Esophagus squamous epithelium (tissue), 5 donors: ENCODE measurements around the gene SCPEP1. TPM values are rescaled to one million over a fixed set of nuclear protein-coding genes. Genes with fewer than 3 reads are reported as not detected.

Experiments used
- DNase-seq: peaks from one replicate; lab custom pipeline; 2025; lab: John Stamatoyannopoulos, UW
- H3K27ac ChIP-seq, 4 donors: fragments of 200-600 bp; sonication (generic); one replicate each; pipeline ENCODE4 v1.5.1; 2016 to 2019; ENCODE audit warnings: mild to moderate bottlenecking in 1 of 4
- H3K27me3 ChIP-seq, 4 donors: fragments of 200-600 bp; sonication (generic); 1 replicate in 3 of 4; 2 replicates in 1 of 4; pipeline versions ENCODE4 v1.5.1 to v1.6.0; 2017 to 2021; ENCODE audit warnings: antibody characterized with exemption in 1 of 4
- H3K36me3 ChIP-seq, 3 donors: fragments of 200-600 bp; sonication (generic); one replicate each; pipeline ENCODE4 v1.5.1; 2016 to 2019
- H3K4me1 ChIP-seq, 3 donors: fragments of 200-600 bp; sonication (generic); one replicate each; pipeline ENCODE4 v1.5.1; 2017 to 2019
- H3K4me3 ChIP-seq, 4 donors: fragments of 200-600 bp; sonication (generic); 1 replicate in 3 of 4; 2 replicates in 1 of 4; pipeline ENCODE4 v1.5.1; 2016 to 2019; ENCODE audit warnings: mild to moderate bottlenecking in 2 of 4, moderate library complexity in 1 of 4
- H3K9me3 ChIP-seq, 3 donors: fragments of 200-600 bp; sonication (generic); one replicate each; pipeline ENCODE4 v1.5.1; 2016 to 2019
- CTCF ChIP-seq, 6 experiments: fragments of 450-650 bp in 4 of 6; fragments of 200-600 bp in 2 of 6; sonication (generic) in 2 of 6; IDR thresholded peaks; one replicate each; pipeline ENCODE4 v1.5.1; 2016 to 2019; ENCODE audit warnings: antibody characterized with exemption in 6 of 6, mild to moderate bottlenecking in 4 of 6, moderate library complexity in 4 of 6
- POLR2A ChIP-seq, 4 donors: fragments of 450-650 bp; IDR thresholded peaks; one replicate each; pipeline ENCODE4 v1.6.1; 2017; ENCODE audit warnings: antibody characterized with exemption in 4 of 4, mild to moderate bottlenecking in 4 of 4, moderate library complexity in 3 of 4
- WGBS, 2 donors: methylation state at CpG; one replicate each; pipeline ENCODE4 v1.1.5; 2018; 5-methylcytosine and 5-hydroxymethylcytosine counted together
- intact Hi-C: fragments of 100-400 bp; cut with DNase I; formaldehyde crosslinking; loops from one replicate; pipeline ENCODE4 v1.15.0; 2022
- total RNA-seq, 4 donors: library from RNA; depleted of rRNA; stranded (reverse); fragments of >200 nt; gene quantifications; one replicate each; pipeline ENCODE4 v1.1.0, GENCODE V29; 2016
- donor health status: DM: yes; HTN: yes; CAD: no.

Gene SCPEP1
- total RNA-seq, 4 donors from 2014 or later, result 53.0 to 129 (median 61.5) TPM

GRCh38 chr17:56988901-56989572 lies 11.1 kb downstream of the SCPEP1 start:
- no peak for DNase-seq
- peaks cover 0 to 100% (median 39%) of the 10 kb centered on the region in 3 donors for H3K36me3 ChIP-seq
- intact Hi-C loops, result no loop called here
- H3K4me1 ChIP-seq, result no peaks in the 10 kb centered on the region
- no peak overlapping the region for H3K4me3 ChIP-seq
- 92 to 94% methylated on average over 4 of the region's 4 CpGs for WGBS, 2 donors
- no peaks in the 10 kb centered on the region for H3K9me3 ChIP-seq
- no peaks in the 10 kb centered on the region for H3K27me3 ChIP-seq
- TF ChIP-seq POLR2A (IDR thresholded peaks at IDR 0.05), result no peak
- TF ChIP-seq CTCF (IDR thresholded peaks at IDR 0.05), result no peak
- H3K27ac ChIP-seq, result no peak overlapping the region

GRCh38 chr17:56992364-56992763 lies 14.4 kb downstream of the SCPEP1 start:
- no peaks in the 10 kb centered on the region for H3K4me1 ChIP-seq
- H3K4me3 ChIP-seq, result no peak overlapping the region
- no peaks in the 10 kb centered on the region for H3K9me3 ChIP-seq
- intact Hi-C loops, result no loop called here
- WGBS, 2 donors, result 53 to 81% methylated on average over 1 of the region's 1 CpG
- no peak for DNase-seq
- no peak for TF ChIP-seq POLR2A (IDR thresholded peaks at IDR 0.05)
- TF ChIP-seq CTCF (IDR thresholded peaks at IDR 0.05), result no peak
- no peaks in the 10 kb centered on the region for H3K27me3 ChIP-seq
- no peak overlapping the region for H3K27ac ChIP-seq
- H3K36me3 ChIP-seq, result peaks cover 0 to 100% (median 54%) of the 10 kb centered on the region in 3 donors

GRCh38 chr17:56994009-56994792 lies 16.3 kb downstream of the SCPEP1 start:
- Histone ChIP-seq H3K4me3 (no peak overlapping the region), H3K4me1 (no peaks in the 10 kb centered on the region), H3K9me3 (no peaks in the 10 kb centered on the region), H3K27ac (no peak overlapping the region), H3K36me3 (peaks cover 0 to 100% (median 50%) of the 10 kb centered on the region in 3 donors), H3K27me3 (no peaks in the 10 kb centered on the region)
- 82 to 83% methylated on average over 4 of the region's 4 CpGs for WGBS, 2 donors
- DNase-seq, result no peak
- intact Hi-C loops, result no loop called here
- TF ChIP-seq POLR2A (IDR thresholded peaks at IDR 0.05) (no peak), CTCF (IDR thresholded peaks at IDR 0.05) (no peak)

- no peaks in the 10 kb centered on the region for H3K4me1 ChIP-seq
- no peak overlapping the region for H3K27ac ChIP-seq
- no peaks in the 10 kb centered on the region for H3K9me3 ChIP-seq
- H3K36me3 ChIP-seq, result peaks cover 0 to 99% (median 46%) of the 10 kb centered on the region in 3 donors
- H3K4me3 ChIP-seq, result no peak overlapping the region
- DNase-seq, result no peak
- intact Hi-C loops, result no loop called here
- WGBS, 2 donors, result 82 to 100% methylated on average over 1 of the region's 1 CpG
- H3K27me3 ChIP-seq, result no peaks in the 10 kb centered on the region
- TF ChIP-seq POLR2A (IDR thresholded peaks at IDR 0.05) (no peak), CTCF (IDR thresholded peaks at IDR 0.05) (no peak)
These were observed 17.8 kb downstream of the SCPEP1 start for GRCh38 chr17:56995766-56996165.

GRCh38 chr17:56997313-56997712 lies 19.4 kb downstream of the SCPEP1 start:
- Histone ChIP-seq H3K36me3 (peaks cover 10 to 99% (median 48%) of the 10 kb centered on the region in 3 donors), H3K4me1 (no peaks in the 10 kb centered on the region), H3K27me3 (no peaks in the 10 kb centered on the region), H3K9me3 (no peaks in the 10 kb centered on the region), H3K27ac (no peak overlapping the region), H3K4me3 (no peak overlapping the region)
- TF ChIP-seq CTCF (IDR thresholded peaks at IDR 0.05), result no peak
- no peak for TF ChIP-seq POLR2A (IDR thresholded peaks at IDR 0.05)
- DNase-seq, result no peak
- intact Hi-C loops, result no loop called here
- WGBS, 2 donors, result 85 to 92% methylated on average over 2 of the region's 2 CpGs
